Suprapubic skin (tissue), 3 donors: Measurements from ENCODE around the gene CCDC38.

Source experiments
- CTCF ChIP-seq, 2 donors: fragments of 200-600 bp in 1 of 2; fragments of 450-650 bp in 1 of 2; sonication (generic) in 1 of 2; IDR thresholded peaks; one replicate each; pipeline ENCODE4 v1.5.1; 2016 to 2019; ENCODE audit warnings: antibody characterized with exemption in 2 of 2, mild to moderate bottlenecking in 1 of 2, moderate library complexity in 1 of 2
- EP300 ChIP-seq: sonication (generic); formaldehyde crosslinking; IDR thresholded peaks from one replicate; pipeline ENCODE4 v1.6.1; 2017; ENCODE audit warnings: antibody characterized with exemption
- POLR2A ChIP-seq, 2 donors: fragments of 450-650 bp; IDR thresholded peaks; one replicate each; pipeline ENCODE4 v1.6.1; 2017; ENCODE audit warnings: antibody characterized with exemption in 2 of 2, mild to moderate bottlenecking in 2 of 2, moderate library complexity in 2 of 2

- TF ChIP-seq CTCF (IDR thresholded peaks at IDR 0.05) (no peak), POLR2A (IDR thresholded peaks at IDR 0.05) (no peak), EP300 (no peak)
Observed at GRCh38 chr12:95959107-95959506, 16.7 kb upstream of the CCDC38 start.
